DMS153 treated with DMSO at 0.1 percent for 48 hours (cell line): ENCODE measurements around the gene TRNP1.

Experiments used
- DNase-seq: peaks from one replicate; lab custom pipeline; 2025; ENCODE audit not compliant: unreplicated experiment; lab: John Stamatoyannopoulos, UW

The TRNP1 gene

DNA sequence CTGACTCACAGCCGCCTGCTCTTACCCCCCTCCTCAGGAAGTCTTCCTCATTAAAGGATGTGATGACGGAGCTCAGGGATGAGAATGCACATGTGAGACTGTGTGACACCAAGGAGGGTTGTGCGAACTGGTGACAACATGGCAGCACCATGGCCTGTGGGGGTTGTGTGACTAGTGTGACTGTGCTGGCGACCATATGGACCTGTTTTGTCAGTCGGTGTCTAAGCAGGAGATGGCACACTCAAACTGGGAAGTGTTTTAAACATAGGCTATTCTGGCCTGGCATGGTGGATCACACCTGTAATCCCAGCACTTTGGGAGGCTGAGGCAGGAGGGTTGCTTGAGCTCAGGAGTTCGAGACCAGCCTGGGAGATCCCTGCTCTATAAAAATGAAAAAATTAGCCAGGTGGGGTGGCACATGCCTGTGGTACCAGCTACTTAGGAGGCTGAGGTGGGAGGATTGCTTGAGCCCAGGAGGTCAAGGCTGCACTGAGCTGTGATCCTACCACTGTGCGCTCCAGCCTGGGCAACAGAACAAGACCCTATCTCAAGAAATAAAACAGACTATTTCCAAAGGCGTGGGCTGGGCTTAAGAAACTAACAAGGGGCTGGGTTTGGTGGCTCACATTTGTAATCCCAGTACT, 7.4 kb downstream of the TRNP1 start:
- no peak for DNase-seq

DNA sequence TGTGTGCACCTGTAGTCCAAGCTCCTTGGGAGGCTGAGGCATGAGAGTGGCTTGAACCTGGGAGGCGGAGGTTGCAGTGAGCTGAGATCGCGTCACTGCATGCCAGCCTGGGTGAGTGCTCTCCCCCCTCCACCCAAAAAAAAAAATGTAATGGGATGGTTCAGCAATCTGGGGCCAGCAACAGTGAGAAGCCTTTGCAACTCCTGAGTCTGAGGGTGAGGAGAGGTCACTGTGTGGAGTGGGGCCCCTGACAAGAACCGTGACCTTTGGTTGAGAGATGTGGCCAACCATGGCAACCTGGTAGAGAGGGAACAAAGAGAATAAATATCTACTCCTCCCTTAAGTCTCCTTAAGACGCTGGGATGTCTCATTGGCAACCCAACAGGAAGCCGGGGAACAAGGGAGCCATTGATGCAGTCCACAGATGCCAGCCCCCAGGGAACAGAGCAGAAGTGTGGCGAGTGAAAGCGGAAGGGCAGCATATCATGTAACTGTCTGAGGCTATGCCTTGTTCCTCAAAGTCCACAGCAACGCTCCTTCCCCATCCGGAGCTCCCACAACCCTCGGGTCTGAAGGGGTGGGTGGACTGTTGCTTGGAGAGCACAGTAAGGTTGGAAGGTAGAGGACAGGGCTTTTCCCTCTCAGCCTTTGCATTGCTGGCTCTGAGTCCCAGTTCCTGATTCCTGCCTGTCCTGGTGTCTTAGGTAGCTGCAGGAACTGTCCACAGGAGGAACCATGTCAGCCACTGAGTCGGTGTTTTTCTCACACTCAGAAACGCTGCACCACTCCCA, 8.3 kb downstream of the TRNP1 start:
- DNase-seq: no peak

DNA sequence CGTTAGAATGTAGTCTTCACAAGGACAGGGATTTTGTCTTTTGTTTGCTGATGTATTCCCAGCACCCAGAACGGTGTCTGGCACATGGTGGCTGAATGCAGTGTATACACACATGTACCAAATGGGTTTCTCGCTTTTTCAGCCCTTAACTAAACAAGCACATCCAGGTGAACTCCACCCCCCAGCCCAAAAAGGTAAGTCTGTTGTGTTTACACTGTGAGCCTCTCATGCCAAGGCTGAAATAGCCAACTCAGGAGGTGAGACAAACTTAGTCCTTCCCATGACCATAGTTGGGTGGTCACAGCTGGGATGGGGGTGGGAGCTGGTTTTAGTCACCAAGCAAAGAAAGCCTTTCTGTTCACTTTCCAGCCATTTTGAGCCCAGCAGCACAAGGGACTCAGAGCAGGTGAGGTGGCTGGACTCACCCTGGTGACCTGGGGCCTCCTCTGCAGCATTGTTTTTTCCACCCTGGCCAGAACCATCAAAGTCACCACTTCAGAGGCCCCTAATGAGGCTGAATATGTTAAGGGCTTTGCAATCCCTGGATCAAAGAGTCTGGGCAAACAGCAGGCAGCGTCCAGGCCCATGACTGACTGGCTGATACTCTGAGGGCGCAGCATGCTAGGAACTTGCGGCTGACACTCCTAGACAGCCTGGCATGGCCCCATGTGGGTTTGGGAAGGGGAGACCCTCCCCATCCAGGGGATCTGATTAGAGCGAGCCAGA, 10.4 kb downstream of the TRNP1 start:
- DNase-seq: no peak

DNA sequence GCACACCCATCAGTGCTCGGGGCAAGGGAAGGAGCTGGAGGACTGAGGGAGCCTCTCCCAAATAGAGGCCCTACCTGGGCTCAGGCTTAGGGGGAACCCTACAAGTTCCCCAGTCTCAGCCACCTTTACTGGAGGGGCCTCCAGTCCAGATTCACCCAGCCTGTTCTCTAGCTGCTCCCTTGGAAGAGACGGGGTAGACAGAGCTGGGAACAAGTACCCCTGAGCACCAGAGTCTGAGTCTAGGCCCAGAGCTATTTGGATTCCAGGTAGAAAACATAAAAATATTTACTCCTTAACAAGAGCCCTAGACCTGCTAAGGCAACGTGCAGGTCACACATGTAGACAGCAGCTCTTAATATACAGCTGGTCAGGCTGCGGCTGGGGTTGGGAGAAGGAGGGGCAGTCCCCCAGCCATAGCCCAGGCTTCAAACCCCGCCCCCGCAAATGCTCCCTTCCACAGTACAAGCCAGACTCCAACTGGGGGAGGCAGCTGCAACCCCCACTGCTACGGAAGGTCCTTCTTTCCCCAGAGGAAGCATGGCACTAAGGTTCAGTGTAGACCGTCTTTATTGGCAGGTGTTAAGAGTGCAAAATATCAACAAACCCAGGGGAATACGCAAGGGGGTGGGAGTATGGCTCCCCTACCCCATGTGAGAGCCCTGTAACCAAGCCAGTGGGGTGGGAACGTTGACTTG, 11.1 kb downstream of the TRNP1 start:
- no peak for DNase-seq

DNA sequence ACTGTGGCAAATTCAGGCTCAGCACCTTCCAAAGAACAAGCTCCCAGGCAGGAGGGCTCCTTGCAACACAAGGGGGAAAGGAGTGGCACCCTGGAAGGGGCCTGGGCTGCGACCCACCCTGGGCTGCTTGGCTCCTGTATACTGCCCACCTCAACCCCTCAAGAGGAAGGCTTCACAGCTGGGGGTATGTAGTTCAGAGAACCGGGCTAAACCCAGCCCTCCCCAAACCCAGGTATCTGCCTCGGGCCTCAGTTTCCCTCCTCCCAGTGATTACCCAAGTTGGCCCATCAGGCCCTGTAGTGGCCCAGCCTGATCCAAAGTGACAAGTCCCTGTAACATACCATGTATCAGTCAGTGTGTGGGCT, 11.7 kb downstream of the TRNP1 start:
- DNase-seq: no peak

DNA sequence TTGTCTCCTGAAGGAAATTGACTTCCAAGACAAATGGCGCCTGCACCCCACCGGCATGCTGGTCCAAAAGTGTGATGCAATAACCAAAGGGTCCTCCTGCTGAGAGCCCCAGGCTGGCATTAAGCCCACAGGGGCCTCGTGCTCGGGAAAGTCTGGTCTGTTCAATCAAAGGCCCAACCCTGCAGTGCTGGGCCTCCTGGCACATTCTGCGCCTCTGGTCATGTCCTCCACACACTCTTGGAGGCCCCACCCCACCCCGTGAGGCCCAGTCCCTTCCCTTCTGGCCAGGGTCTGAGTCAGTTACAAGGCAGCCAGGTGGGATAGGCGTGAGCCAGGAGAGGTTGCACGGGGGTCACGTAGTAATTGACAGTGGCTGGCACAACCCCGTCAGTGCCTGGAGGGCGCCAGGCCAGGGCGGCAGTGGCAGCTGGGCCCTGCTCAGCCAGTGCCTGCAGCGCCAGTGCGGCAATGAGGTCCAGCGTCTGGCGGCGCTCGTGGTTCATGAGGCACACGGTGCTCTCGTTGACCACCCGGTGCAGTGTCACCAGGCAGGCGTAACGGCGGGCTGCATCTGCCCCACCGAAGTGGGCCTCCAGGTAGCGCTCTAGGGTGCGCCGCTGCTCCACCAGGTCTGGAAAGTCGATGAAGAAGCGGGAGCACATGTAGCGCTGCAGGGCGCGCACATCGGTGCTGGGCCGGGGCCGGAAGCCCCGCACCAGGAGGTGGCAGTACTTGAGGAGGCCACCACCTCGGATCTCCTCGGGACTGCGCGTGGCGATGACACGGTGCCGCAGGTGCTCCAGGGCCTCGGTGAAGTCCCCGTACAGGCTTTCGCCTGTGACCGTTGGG, 12.4 kb downstream of the TRNP1 start:
- DNase-seq: no peak

DNA sequence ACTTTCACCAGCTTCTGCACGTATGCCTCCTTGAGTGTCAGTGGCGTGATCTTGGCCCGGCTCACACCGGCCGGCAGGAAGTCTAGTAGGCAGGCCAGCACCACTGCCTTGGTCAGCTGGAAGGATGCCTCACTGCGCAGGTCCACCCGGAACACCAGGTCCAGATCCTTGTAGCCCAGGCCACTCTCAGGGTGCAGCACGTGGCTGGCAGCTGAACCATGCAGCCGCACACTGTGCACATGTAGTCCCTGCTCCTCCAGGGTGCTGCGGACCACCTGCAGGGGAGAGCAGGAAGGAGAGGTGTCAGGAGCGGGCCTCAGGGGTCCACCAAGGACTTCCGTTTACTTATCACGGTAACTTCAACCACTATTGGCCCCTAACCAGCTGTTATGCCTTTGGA, 13.2 kb downstream of the TRNP1 start:
- DNase-seq: no peak

DNA sequence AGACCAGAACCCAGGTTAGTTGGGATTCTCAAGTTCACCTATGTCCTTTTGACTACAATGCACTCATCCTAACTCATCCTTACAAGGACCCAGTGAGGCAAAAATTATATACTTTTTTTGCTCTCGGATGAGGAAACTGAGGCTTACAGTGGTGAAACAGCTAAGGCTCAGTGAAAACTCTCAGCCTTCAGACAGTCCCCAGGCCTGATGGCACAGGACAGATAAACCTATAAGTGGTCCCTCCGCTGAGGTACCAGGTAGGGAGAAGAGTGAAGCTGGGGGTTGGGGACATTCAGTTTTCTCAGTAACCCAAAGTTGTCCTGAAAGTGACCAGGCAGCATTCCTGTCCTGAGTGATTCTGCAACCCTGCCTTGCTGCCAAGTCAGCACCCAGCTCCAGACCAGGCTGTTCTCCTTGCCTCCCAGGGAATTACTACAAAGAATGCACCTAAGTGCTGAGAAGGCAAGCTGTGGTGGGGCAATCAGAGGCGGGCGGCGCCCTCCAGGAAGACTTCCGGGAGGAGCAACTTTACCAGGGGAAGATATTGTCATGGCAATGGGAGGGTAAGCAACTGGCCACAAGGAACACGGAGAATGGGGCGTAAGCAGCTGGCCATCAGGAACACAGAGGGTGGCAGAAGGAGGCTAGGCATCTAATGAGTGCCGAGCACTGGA, 14.6 kb downstream of the TRNP1 start:
- no peak for DNase-seq

DNA sequence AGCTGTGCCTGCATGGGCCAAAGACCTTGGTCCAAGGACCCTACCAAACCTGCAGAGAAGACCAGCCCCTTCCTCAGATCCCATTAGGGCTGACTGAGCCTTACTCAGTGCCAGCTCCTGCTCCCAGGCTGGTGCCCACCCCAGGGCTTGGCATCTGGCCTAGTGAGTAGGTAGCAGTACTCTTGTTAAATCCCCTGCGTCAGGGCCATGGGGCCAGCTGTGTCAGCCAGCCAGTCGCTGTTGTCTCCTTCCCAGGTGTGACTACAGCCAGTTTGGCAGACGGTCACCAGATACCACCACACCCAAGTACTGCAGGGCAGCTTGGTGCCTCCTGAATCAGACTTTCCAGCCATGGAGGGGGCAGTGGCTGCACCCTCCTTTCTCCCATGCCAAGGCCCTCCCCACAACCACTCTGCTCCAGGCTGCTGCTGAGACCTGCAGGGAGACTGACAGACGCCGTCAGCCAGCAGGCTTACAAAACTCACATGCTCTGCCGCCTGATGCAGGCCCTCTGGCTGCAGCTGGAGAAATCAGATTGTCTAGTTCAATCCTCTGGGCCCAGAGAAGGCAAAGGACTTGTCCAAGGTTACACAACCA, 16.2 kb downstream of the TRNP1 start:
- no peak for DNase-seq

DNA sequence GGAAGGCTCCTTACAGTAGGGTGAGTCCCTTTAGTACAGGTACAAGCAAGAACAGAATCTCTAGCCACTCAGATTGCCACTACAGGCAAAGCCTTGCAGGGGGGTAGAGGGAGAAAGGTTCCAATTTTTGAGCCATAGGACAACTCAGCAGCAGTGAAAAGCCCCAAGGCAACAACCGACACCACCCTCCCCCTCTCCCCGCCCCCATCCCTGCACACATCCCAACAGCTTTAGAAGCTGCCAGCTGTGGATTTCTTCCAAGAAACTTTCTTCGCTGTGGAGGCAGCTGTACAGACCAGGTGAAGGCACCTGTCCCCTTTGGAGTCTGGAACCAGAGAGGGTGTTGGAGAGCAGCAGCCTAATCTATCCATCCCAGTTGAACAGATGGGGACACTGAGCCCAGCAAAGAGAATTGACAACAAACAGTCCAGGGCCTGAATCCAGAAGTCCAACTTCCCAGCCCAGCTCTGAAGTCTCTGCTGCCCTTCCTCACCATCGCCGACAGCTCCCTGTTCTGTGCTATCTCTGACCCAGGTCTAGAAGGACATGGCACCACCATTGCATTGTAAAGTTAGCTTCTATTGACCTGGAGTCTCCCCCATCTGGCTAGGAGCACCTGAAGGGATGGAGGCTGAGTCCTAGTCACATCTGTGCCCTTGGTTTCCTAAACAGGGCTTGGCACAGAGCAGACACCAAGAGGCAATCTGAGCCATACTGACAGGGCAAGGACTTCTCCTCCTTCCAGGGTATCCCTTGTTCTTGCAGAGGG, 16.9 kb downstream of the TRNP1 start:
- DNase-seq: no peak

DNA sequence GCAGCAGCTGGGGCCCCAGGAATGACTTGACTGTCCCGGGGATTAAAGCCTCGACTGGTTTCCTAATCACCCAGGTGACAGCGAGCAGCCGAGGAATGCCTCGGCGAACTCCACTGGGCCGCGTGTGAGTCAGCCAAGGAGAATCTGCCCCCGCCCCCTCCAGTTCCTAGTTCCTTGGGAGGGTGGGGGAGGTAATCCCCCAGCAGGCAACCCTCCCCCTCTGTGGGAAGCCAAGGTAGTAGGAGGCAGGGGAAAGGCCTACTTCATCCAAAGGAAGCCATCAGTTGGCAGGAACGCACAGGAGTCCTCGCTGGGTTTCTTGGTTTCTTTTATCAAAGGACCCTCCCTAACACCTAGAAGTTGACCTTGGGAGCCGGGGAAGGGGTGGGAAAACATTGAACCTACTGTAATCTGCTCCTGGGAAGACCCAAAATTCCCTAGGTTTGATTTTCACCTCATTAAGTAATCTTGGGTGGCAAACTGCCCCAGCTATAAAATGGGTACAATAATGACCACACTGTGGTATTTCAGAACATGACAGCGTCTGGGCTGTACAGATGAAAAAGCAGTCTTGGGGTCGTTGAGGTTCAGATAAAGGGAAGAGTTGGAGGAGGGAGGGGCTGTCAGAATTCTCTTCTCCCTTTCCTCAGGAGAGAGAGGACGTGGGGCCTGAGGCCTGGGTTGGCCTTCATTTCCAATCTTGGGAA, 17.7 kb downstream of the TRNP1 start:
- DNase-seq: no peak

DNA sequence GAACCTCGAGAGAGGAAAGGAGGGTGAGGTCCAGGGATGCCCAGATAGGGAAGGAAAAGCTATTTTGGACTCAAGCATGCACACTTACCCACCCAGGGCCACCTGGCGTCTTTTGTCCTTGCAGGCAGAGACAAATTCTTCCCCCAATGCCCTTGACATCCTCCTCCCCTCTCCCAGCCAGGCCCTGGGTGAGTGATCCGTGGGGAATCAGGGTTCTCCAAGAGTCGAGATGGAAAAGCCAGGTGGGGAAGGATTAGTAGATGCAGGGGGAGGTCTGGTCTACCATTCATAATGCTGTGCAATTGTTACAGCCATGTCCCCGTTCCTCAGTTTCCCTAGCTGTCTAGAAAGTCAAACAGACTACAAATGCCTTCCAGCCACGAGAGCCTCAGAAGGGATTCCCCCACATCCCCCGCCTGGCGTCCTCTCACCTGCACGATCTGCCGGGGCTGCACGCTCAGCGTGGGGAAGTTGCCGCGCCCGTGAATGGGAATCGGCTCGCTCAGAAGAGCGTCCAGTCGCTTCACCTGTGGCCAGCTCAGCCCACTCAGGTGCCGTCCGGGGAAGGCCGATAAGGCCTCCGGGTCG, 18.6 kb downstream of the TRNP1 start:
- DNase-seq: no peak

DNA sequence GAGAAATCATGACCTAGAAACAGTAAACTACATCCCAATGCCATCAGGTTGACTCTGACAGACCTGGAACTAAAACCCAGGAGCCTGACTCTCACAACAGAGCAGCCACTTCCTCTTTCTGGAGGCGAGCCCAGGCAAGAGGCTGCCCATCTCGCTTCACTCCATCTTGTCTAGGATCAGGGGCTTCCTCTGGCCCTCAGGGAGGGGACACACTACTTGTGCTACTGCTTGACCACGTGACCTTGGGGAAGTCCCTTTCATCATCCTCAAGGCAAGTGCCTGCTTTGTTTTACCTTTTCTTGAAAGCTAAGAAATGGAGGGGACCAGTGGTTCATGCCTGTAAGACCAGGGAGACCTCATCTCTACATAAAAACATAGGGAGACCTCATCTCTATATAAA, 21.8 kb downstream of the TRNP1 start:
- DNase-seq: no peak

DNA sequence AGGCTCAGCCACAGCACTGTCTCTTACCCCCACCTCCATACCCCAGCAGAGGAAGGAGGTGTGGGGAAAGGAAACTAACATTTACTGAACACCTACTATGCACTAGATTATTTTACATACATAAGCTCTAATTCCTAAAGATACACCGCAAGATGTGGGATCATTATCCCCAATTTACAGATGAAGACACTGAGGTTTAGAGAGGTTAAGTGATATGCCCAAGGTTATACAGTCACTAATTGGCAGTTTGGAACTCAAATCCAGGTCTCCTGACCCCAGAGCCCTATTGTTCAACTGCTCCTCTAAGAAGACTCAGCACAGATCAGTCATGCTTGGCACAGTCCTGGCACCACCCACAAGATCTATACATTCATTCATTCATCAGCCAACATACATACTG, 22.9 kb downstream of the TRNP1 start:
- DNase-seq: no peak

DNA sequence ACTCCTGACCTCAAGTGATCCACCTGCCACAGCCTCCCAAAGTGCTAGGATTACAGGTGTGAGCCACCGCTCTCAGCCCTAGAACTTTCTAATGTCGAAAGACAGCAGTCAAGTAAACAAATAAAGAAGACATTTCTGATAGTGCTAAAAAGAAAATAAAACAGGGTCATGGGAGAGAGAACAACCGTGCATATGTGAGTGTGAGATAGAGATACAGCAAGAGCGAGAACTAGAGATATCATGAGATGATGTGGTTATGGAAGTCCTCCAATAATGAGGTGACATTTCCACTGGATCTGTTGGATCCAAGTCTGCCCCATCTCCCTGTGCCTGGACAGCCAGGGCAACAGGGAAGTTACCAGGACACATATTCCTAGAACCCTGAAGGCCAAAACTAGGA, 23.7 kb downstream of the TRNP1 start:
- DNase-seq: no peak

DNA sequence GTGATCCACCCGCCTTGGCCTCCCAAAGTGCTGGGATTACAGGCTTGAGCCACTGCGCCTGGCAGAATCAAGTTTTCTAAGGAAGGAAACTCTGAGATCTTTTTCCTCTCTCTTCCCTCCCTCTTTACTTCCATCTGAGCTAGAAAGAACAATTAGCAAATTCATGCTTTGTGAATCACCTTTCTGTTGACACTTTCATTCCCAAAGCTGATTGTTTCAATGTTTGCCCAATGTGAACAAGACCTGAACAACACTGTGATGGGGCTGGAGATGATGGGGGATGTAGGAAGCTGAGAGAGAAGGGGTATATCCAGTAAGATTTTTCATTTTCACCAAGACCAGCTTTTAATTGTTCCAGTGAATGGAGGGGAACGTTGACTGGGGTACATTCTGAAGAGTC, 24.8 kb downstream of the TRNP1 start:
- no peak for DNase-seq

DNA sequence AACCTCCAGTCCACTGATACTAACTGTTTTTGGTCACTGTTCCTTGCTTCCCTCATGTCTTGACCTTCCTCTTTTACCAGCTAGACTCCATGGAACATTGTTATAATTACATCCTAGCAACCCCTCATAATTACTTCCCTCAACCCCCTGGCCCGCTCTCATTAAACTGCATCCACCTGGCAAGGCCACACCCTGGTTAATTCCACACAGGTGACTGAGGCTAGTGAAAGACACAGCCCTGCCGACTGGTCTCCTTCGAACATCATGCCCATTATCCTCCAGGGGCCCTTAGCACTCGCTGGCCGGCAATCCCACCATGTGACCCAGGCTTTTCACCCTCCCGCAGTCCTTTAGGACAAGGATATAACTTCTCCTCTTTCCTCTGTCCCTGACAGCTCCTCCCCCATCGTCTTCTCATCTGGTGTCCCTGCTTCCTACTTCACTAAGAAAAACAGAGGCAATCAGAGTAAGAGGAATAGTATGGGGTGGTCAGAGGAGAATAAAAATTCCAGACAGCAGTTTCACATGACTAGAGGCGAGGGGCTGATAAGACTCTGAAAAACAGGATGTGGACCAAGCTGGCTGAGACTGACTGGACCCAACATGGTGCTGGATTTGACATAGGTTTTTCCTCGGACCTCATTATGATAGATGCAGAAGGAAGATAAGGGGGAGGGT, 28.0 kb downstream of the TRNP1 start:
- DNase-seq: no peak

DNA sequence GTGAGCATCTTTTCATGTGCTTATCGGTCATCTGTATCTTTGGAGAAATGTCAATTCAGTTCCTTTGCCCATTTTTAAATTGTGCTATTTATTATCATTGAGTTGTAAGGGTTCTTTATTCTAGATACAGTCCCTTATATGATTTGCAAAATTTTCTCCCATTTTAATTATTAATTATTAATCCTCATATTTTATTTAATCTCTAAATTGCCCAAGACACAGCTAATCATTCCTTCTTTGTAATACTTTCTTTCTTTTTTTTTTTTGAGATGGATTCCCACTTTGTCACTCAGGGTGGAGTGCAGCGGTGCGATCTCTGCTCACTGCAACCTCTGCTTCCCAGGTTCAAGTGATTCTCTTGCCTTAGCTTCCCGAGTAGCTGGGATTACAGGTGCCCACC, 32.2 kb downstream of the TRNP1 start:
- no peak for DNase-seq
